Neural crest cell (in vitro differentiated cells): ENCODE measurements around the gene MSH5. TPM values are rescaled to one million over a fixed set of nuclear protein-coding genes. Genes with fewer than 3 reads are reported as not detected.

Source experiments
- DNase-seq: peaks from one replicate; pipeline ENCODE4 v3.0.0; 2021; ENCODE audit warnings: low read depth, mixed read lengths, low spot score
- H3K27ac Mint-ChIP-seq: one replicate; pipeline ENCODE4 v1.8.0; 2021; ENCODE audit warnings: mild to moderate bottlenecking, mixed read lengths; ENCODE audit not compliant: unreplicated experiment
- H3K27me3 Mint-ChIP-seq: 2 replicates; pipeline ENCODE4 v1.8.0; 2021; ENCODE audit warnings: low read depth, mild to moderate bottlenecking, mixed read lengths
- H3K36me3 Mint-ChIP-seq: 2 replicates; pipeline ENCODE4 v1.8.0; 2021; ENCODE audit warnings: low read depth, mild to moderate bottlenecking, mixed read lengths
- H3K4me1 Mint-ChIP-seq: 2 replicates; pipeline ENCODE4 v1.8.0; 2021; ENCODE audit warnings: mixed read lengths
- H3K4me3 Mint-ChIP-seq: one replicate; pipeline ENCODE4 v1.8.0; 2021; ENCODE audit warnings: mild to moderate bottlenecking, mixed read lengths
- H3K9me3 Mint-ChIP-seq: 2 replicates; pipeline ENCODE4 v1.8.0; 2021; ENCODE audit warnings: mixed read lengths
- total RNA-seq: library from RNA; stranded (reverse); gene quantifications from 2 replicates; pipeline ENCODE4 v1.2.1, GENCODE V29; 2021
- TF ChIP-seq, protein P1 (sequence below): fragments of 200-600 bp; sonication (generic); conservative IDR thresholded peaks from 2 replicates; pipeline ENCODE4 v1.5.0; 2021; ENCODE audit warnings: antibody characterized with exemption, mild to moderate bottlenecking

The MSH5 gene
- total RNA-seq, 1 donor from 2014 or later = 79.5 TPM

DNA sequence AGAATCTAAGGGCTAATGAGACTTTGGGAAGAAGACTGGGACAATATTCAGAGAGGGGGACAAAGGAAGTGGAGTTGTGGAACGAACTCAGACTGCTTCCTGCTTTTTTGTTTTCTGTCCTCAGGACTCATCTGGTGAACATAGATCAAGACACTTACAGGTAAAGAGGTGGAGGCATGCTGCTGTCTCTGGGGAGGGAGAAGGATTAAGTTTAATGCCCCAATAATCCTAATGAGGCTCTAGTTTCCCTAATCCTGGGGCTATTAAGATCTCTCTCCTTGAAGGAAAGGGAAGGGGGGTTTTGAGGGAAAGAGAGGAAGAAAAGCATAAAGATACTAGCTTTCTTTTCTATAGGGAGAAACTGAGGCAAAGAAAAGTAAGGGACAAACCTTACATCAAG lies 4.6 kb downstream of the MSH5 start:
- Mint-ChIP-seq H3K27me3 (no peaks in the 10 kb centered on the region), H3K27ac (peak overlapping the region; percentile 23), H3K36me3 (peaks cover 18% of the 10 kb centered on the region), H3K4me3 (no peak overlapping the region), H3K9me3 (no peaks in the 10 kb centered on the region), H3K4me1 (peaks cover 48% of the 10 kb centered on the region)
- no peak for DNase-seq
- TF ChIP-seq, protein P1, sequence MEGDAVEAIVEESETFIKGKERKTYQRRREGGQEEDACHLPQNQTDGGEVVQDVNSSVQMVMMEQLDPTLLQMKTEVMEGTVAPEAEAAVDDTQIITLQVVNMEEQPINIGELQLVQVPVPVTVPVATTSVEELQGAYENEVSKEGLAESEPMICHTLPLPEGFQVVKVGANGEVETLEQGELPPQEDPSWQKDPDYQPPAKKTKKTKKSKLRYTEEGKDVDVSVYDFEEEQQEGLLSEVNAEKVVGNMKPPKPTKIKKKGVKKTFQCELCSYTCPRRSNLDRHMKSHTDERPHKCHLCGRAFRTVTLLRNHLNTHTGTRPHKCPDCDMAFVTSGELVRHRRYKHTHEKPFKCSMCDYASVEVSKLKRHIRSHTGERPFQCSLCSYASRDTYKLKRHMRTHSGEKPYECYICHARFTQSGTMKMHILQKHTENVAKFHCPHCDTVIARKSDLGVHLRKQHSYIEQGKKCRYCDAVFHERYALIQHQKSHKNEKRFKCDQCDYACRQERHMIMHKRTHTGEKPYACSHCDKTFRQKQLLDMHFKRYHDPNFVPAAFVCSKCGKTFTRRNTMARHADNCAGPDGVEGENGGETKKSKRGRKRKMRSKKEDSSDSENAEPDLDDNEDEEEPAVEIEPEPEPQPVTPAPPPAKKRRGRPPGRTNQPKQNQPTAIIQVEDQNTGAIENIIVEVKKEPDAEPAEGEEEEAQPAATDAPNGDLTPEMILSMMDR = no peak

DNA sequence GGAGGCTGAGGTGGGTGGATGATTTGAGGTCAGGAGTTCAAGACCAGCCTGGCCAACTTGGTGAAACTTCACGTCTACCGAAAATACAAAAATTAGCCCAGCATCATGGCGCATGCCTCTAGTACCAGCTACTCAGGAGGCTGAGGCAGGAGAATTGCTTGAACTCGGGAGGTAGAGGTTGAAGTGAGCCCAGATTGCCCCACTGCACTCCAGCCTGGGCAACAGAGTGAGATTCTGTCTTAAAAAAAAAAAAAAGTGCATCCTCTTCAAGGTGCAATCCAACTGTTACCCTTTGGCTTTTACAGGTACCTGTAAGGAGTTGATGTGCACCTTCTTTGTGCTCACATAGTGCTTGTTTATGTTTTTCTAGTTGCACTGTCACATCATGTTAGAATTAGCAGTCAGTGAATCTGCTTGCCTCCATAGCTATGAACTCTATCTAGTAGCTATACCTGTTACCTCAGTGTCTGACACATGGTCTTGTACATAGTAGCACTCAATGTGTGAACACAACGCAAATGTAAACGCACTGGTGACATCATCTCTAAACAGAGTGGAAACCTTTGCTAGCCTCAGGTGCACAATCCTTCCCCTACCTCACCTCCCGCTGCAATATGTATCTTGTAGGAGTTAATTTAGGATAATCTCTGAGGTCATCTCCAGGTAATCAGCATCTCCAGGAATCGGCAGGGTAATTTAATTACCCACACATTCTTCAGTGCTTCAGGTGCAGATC lies 9.7 kb downstream of the MSH5 start:
- TF ChIP-seq, protein P1 = no peak
- no peak for DNase-seq
- no peak overlapping the region for H3K4me3 Mint-ChIP-seq
- no peaks in the 10 kb centered on the region for H3K9me3 Mint-ChIP-seq
- no peak overlapping the region for H3K27ac Mint-ChIP-seq
- H3K4me1 Mint-ChIP-seq = peaks cover 13% of the 10 kb centered on the region
- peaks cover 13% of the 10 kb centered on the region for H3K36me3 Mint-ChIP-seq
- H3K27me3 Mint-ChIP-seq = no peaks in the 10 kb centered on the region

DNA sequence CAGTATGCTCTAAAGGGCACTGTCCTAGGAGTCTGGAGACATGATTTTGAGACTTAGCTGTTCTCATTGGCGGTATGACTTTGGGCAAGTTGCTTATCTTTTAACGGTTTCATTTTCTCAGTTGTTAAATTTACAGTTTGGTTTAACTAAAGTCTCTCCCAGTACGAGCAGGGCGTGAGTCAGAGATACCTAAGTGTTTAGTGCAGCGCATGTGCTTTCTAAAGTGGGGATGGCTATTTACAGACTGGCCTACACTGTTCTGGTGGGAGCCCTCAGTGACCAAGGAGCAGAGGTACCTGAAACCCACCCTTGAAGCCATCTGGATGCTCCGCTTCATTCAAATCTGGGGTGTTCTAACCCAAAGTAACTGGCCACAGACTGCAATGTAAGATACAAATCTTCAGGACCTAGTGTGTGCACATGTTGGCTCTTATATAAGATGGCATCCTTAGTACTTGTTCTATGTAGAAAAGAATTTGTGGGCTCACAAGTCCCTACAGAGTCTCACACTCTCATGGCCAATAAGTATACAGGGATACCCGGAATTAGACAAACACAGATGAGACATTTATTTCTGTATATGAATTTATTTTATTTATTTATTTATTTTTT lies 10.7 kb downstream of the MSH5 start:
- DNase-seq = no peak
- Mint-ChIP-seq H3K36me3 (peaks cover 13% of the 10 kb centered on the region), H3K27ac (peak overlapping the region; percentile 20), H3K4me1 (peaks cover 6% of the 10 kb centered on the region), H3K4me3 (no peak overlapping the region), H3K9me3 (no peaks in the 10 kb centered on the region), H3K27me3 (no peaks in the 10 kb centered on the region)
- TF ChIP-seq, protein P1 = no peak

DNA sequence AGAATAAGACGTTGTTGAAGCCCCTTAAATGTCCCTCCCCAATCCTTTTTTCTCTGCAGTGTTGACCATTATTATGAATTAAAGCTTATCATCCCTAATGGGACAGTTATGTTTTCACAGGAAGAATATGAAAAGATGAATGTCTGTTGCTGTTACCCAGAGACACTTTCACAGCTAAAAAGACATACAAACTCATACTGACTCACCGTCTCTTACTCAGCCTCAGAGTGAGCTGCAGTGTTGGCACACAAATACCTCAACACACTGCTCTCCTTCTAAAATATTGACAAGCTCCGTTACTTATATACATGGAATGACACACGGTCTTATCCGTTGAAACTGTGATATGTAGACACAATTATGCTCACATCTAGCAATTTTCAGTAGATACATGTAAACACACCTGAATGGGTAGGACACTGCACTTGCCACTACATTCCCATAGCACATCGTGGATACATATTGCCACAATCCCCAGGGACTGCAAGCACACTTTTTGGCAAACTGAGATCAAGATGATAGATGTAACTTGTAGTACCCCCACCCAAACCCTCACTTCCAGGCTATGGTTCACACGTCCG lies 13.0 kb downstream of the MSH5 start:
- H3K27ac Mint-ChIP-seq = no peak overlapping the region
- no peak overlapping the region for H3K4me3 Mint-ChIP-seq
- peaks cover 9% of the 10 kb centered on the region for H3K36me3 Mint-ChIP-seq
- no peaks in the 10 kb centered on the region for H3K9me3 Mint-ChIP-seq
- no peak for DNase-seq
- H3K4me1 Mint-ChIP-seq = no peaks in the 10 kb centered on the region
- TF ChIP-seq, protein P1 = no peak
- H3K27me3 Mint-ChIP-seq = no peaks in the 10 kb centered on the region

DNA sequence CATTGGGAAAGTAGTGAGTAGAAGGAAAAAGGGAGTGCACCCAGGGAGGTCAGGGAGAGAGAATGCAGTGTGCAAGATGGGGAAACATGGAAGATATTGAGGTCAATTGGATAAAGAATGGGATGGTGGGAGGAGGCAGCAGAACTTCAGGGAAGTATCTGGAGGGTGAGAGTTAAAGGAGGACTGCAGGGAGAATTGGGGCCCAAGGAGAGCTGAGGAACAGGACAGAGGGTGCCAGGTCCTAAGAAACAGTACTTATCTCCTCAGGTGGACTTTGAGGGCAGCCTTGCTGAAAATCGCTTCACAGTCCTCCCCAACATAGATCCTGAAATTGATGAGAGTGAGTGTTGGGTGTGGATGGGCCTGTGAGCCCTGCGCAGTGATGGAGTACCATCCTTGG lies 18.5 kb downstream of the MSH5 start:
- Mint-ChIP-seq H3K4me1 (peaks cover 17% of the 10 kb centered on the region), H3K27ac (no peak overlapping the region), H3K4me3 (no peak overlapping the region), H3K36me3 (peaks cover 28% of the 10 kb centered on the region), H3K9me3 (no peaks in the 10 kb centered on the region), H3K27me3 (no peaks in the 10 kb centered on the region)
- no peak for DNase-seq
- TF ChIP-seq, protein P1 = no peak
